Muscle layer of duodenum (tissue), 2 donors: ENCODE results near the gene VPS33A.

Experiments used
- H3K27ac ChIP-seq: one replicate; pipeline ENCODE4 v1.7.0; 2013; ENCODE audit warnings: mild to moderate bottlenecking, low read length
- H3K27me3 ChIP-seq: one replicate; pipeline ENCODE4 v1.7.0; 2013; ENCODE audit warnings: low read depth, mild to moderate bottlenecking, control low read depth, low read length
- H3K36me3 ChIP-seq, 2 donors: one replicate each; pipeline ENCODE4 v1.7.0; 2013; ENCODE audit warnings: low read length in 2 of 2, control low read depth in 1 of 2, mild to moderate bottlenecking in 1 of 2; ENCODE audit not compliant: insufficient read depth in 2 of 2, control insufficient read depth in 1 of 2
- H3K4me1 ChIP-seq, 2 donors: one replicate each; pipeline ENCODE4 v1.7.0; 2013; ENCODE audit warnings: low read length in 2 of 2, mild to moderate bottlenecking in 2 of 2, control low read depth in 1 of 2, moderate library complexity in 1 of 2; ENCODE audit not compliant: insufficient read depth in 2 of 2, control insufficient read depth in 1 of 2
- H3K4me3 ChIP-seq, 2 donors: one replicate each; pipeline ENCODE4 v1.7.0; 2013; ENCODE audit warnings: low read length in 2 of 2, low read depth in 1 of 2, mild to moderate bottlenecking in 1 of 2
- H3K9me3 ChIP-seq, 2 donors: one replicate each; pipeline ENCODE4 v1.7.0; 2013; ENCODE audit warnings: low read length in 2 of 2, control low read depth in 1 of 2, mild to moderate bottlenecking in 1 of 2; ENCODE audit not compliant: control insufficient read depth in 1 of 2
- donor health status: healthy.

The VPS33A gene

DNA sequence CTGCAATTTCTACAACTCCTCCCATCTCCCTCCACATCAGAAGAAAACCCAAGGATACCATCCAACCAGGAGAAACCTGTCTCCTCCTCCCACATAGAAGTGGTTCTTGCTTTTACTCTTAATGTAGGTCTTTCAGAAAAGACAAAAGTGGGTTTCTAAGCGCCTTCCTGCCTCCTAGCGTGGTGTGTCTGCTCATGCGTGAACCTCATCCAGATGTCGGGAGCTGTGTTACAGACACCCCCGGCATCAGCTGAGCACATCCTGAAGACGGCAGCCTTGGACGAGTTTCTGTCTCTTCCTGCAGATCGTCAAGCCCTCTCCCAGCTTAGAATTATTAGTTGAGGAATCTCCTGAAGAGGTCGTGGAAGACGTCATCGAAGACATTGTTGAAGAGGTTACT, 73.9 kb downstream of the VPS33A start:
- Histone ChIP-seq H3K27ac (no peak overlapping the region), H3K27me3 (no peaks in the 10 kb centered on the region), H3K36me3 (no peaks in the 10 kb centered on the region), H3K4me3 (no peak overlapping the region), H3K4me1 (no peaks in the 10 kb centered on the region), H3K9me3 (peaks cover 0 to 4% of the 10 kb centered on the region in 2 donors)

DNA sequence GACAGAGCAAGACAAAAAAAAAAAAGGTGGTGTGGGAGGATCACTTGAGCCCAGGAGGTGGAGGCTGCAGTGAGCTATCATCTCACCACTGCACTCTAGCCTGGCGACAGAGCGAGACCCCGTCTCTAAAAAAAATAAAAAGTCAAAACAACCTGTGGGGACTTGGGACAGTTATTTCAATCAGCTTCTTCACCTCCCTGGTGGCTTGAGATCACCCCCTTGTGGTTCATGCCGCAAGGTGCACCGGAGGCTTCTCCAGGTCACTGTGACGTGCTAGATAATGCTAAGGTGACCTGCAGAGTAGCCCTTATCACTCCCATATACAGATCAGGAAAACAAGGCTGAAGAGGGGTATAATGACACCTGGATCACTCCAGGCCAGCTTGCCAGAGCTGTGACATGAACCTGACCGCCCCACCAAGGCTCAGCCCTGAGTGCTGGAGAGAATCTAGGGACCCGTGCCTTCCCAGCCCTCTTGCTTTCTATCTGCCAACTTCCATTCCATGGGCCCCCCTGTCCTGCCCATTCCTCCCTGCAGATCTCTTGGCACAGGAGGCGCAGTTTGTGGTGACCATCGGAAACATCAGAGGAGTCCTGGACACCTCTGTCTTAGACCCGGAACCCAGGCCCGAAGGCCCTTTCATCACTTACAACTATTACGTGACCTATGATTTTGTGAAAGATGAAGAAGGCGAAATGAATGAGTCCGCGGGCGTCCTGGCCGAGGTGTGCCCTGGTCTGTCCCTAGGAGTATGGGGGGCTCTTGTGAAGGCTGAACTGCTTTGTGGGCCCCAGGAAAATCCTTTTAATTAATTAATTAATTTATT, 75.2 kb downstream of the VPS33A start:
- Histone ChIP-seq H3K36me3 (no peaks in the 10 kb centered on the region), H3K4me1 (no peaks in the 10 kb centered on the region), H3K4me3 (no peak overlapping the region), H3K27ac (no peak overlapping the region), H3K9me3 (peaks cover 0 to 4% of the 10 kb centered on the region in 2 donors), H3K27me3 (no peaks in the 10 kb centered on the region)

GRCh38 chr12:122189626-122190475, 76.4 kb downstream of the VPS33A start:
- Histone ChIP-seq H3K4me1 (no peaks in the 10 kb centered on the region), H3K27ac (no peak overlapping the region), H3K27me3 (no peaks in the 10 kb centered on the region), H3K9me3 (no peaks in the 10 kb centered on the region), H3K4me3 (no peak overlapping the region), H3K36me3 (no peaks in the 10 kb centered on the region)

DNA sequence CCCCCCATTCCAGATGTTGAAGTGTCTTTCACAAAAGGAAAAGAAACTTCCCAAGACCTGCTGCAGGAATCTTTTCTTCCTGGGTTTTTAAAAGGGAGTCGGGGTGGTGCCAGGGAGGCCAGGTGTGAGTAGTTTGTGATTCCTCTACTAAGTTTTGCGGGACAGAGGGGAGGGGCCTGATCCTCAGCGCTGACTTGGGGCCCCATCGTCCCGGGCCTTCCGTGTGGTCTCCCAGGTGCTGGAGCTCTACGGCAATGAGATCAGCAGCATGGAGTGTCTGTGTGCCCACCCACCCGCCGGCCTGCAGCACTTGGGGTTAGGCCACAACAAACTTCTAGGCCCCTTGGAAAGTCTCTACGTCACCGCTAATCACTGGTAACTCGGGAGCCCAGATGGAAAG, 78.8 kb downstream of the VPS33A start:
- Histone ChIP-seq H3K27ac (no peak overlapping the region), H3K4me3 (no peak overlapping the region), H3K27me3 (no peaks in the 10 kb centered on the region), H3K36me3 (no peaks in the 10 kb centered on the region), H3K9me3 (no peaks in the 10 kb centered on the region), H3K4me1 (peaks cover 0 to 3% of the 10 kb centered on the region in 2 donors)

GRCh38 chr12:122185494-122186082, 80.7 kb downstream of the VPS33A start:
- H3K27ac ChIP-seq: no peak overlapping the region
- no peaks in the 10 kb centered on the region for H3K27me3 ChIP-seq
- no peaks in the 10 kb centered on the region for H3K9me3 ChIP-seq
- H3K36me3 ChIP-seq: no peaks in the 10 kb centered on the region
- no peak overlapping the region for H3K4me3 ChIP-seq
- H3K4me1 ChIP-seq: peaks cover 0 to 3% of the 10 kb centered on the region in 2 donors

- Histone ChIP-seq H3K27me3 (no peaks in the 10 kb centered on the region), H3K9me3 (no peaks in the 10 kb centered on the region), H3K27ac (no peak overlapping the region), H3K4me1 (peaks cover 0 to 3% of the 10 kb centered on the region in 2 donors), H3K4me3 (no peak overlapping the region), H3K36me3 (no peaks in the 10 kb centered on the region)
Measured at GRCh38 chr12:122185079-122185478, 81.2 kb downstream of the VPS33A start.

GRCh38 chr12:122184517-122184916, 81.8 kb downstream of the VPS33A start:
- H3K4me3 ChIP-seq: no peak overlapping the region

DNA sequence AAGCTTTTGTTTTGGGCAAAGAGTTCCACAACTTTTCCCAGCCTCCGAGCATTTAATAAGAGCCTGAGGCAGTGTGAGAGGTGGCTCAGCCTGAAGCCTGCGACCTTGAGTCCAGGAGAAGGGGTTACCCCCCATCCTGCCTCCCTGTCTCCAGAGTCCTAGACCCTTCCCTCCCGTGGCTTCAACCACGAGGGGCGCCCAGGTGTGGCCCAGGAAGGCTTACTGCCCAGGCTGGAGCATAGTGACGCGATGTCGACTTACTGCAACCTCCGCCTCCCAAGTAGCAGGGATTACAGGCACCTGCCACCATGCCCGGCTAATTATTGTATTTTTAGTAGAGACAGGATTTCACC, 82.7 kb downstream of the VPS33A start:
- peaks cover 0 to 3% of the 10 kb centered on the region in 2 donors for H3K4me1 ChIP-seq
- no peaks in the 10 kb centered on the region for H3K27me3 ChIP-seq
- H3K36me3 ChIP-seq: no peaks in the 10 kb centered on the region
- H3K27ac ChIP-seq: no peak overlapping the region
- no peaks in the 10 kb centered on the region for H3K9me3 ChIP-seq
- H3K4me3 ChIP-seq: peak overlapping the region in 1 of 2 donors; percentile 68

More at GRCh38 chr12:122184517-122184916, 81.8 kb downstream of the VPS33A start:
- Histone ChIP-seq H3K27ac (no peak overlapping the region), H3K9me3 (no peaks in the 10 kb centered on the region), H3K27me3 (no peaks in the 10 kb centered on the region), H3K4me1 (peaks cover 0 to 3% of the 10 kb centered on the region in 2 donors), H3K36me3 (no peaks in the 10 kb centered on the region)

DNA sequence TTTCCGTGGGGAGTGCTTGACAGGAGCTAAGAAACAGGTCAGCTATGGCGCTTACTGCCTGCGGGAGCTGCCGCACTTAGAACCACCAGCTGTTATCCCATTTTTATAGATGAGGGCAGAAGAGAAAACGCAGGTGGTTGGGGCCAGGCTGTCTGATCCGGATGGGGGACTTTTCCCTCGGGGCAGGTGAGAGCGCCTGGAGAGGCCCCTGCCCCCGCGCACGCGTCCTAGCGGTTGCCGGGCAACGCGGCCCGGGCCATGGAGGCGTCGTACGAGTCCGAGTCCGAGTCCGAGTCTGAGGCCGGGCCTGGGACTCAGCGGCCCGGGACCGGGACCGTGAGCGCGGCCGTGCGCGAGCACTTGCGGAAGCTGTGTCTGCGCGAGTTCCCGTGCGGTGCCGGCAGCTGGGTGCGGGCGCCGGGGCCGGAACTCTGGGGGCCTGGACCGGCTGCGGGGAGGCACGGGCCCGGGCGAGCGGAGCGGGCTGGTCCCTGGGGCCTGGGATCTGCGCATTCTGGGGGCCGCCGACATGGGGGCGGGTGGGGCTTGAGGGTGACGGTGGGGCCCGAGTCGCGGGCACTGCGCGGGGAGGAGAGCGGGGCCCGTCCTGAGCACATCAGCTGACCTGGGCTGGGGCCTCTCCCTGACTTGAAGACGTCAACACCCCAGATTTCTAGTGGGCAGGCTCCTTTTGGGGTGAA, 83.3 kb downstream of the VPS33A start, which contains the start of gene LRRC43:
TSS of gene LRRC43 (plus strand) at position 237 of the 701 bp plus-strand sequence. CDS start at position 259, 22 bp downstream.
- Histone ChIP-seq H3K36me3 (no peaks in the 10 kb centered on the region), H3K27me3 (no peaks in the 10 kb centered on the region), H3K4me3 (peak within 1 kb of the TSS; percentile 44 to 68), H3K9me3 (no peaks in the 10 kb centered on the region), H3K4me1 (peaks cover 0 to 3% of the 10 kb centered on the region in 2 donors), H3K27ac (no peak within 1 kb of the TSS)
